ENCODE data around the gene ARID5A.

ARID5A gene

DNA sequence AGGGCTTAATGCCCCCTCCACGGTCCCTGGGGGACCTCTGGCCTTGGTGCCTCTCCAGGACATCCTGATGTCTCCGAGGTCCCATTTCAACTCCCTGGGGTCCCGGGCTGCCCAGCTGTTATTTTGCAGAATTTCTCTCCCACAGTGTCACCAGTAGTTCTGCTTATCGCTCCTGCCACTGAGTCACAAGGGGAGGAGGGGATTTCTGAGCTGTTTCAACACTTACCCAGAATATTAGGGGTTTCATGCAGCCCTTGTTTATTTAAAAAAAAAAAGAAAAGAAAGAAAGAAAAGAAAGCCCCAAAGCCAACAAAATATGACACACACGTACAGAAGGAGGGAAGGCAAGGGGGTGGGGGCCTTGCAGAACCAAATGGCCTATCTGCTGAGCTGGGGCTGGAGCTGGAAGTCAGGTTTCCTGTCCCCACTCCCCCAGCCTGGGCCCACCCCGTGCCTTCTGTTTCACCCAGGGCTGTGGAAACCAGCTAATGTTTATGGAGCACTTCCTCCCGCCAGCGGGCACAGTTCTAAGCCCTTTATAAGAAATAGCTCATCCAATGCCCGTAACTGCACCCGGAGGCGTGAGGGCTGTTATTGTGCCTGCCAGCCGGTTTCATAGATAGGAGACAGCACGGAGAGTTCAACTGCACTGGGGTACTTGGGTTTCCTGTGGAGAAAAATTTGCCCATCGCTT, 8.4 kb upstream of the ARID5A start:
- DNase-seq: peak; percentile 75

DNA sequence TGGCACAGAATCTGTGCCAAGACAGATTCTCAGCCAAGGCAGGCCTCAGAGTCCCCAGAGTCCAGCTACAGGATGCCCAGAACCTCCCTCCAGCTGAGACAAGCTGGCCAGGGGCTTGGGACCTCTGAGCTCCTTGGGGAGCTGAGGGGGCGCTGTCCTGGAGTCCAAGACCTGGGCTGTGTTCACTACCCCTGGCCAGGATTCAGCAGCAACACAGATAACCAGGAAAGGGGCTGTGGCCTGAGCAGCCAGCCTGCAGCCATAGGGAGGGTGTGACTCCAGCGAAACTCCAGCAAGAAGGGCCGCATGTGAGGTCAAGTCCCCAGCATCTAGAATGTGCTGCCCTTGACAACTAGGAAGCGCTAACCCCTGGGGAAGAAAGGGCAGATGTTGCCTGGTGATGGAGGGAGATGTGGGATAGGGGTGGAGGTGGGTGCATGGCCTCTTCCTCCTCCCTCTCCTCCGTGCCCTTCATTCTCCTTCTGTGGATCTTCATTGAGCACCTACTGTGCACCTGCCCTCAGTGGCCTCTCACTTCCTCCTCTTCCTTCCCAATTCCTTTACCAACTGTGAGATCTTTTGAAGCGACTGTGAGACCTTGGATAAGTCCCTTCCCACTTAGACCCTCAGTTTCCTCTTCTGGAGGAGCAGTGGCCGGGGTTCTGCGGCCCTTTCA, 7.7 kb upstream of the ARID5A start:
- DNase-seq: no peak

GRCh38 chr2:96529376-96530143, 7.0 kb upstream of the ARID5A start:
- no peak for DNase-seq

DNA sequence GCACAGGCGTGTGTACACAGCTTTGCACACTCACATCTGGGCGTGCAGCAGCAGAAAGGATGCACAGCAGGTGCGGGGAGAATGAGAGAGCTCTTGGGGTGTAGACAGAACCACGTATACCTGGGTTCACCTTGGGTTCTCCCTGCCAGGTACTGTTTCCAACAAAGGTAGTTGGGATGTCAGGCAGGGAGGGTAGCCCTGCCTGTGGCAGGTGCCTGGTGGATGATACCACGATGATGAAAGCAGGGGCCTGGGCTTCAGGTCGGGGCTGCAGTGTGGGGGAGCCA, 6.5 kb upstream of the ARID5A start:
- no peak for DNase-seq

- no peak for DNase-seq
These were observed 5.8 kb upstream of the ARID5A start for GRCh38 chr2:96530474-96531357.

- DNase-seq: no peak
These were observed 5.2 kb upstream of the ARID5A start for GRCh38 chr2:96531366-96531765.

GRCh38 chr2:96531872-96532505, 4.6 kb upstream of the ARID5A start:
- peak; percentile 94 for DNase-seq

- no peak for DNase-seq
These were observed 3.8 kb upstream of the ARID5A start for GRCh38 chr2:96532641-96533291.

- DNase-seq: peak; percentile 78
These were observed 3.1 kb upstream of the ARID5A start for GRCh38 chr2:96533292-96534073.

GRCh38 chr2:96534141-96534540, 2.4 kb upstream of the ARID5A start:
- DNase-seq: no peak

DNA sequence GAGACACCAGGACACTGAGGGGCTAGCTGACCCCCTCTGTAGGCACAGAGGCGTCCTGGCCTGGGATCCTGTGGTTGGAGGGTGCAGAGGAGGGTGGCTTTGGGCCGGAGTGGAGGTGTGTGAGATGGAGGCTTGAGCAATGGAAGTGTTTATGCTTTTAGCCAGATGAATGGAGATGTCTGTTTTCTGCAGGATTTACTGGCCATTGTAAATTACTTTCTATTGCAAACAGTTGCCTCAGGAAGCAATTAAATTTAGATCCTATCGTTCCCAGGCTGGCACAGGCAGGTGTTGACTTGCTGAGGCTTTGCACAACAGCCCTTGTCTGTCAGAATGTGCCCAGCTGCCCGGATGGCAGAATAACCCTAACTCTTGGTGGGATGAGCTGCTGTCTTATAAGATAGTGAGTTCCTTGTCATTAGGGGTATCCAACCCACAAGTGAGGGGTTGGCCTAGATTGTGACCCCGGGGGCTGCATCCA, 1.8 kb upstream of the ARID5A start:
- no peak for DNase-seq

- no peak for DNase-seq
These were observed 1.2 kb upstream of the ARID5A start for GRCh38 chr2:96535331-96535730.

- no peak for DNase-seq
These were observed 648 bp downstream of the ARID5A start for GRCh38 chr2:96537066-96537733.

GRCh38 chr2:96537734-96538486, 1.4 kb downstream of the ARID5A start:
- no peak for DNase-seq

- no peak for DNase-seq
These were observed 2.1 kb downstream of the ARID5A start for GRCh38 chr2:96538487-96539214.

GRCh38 chr2:96539215-96539920, 2.8 kb downstream of the ARID5A start:
- DNase-seq: no peak

DNA sequence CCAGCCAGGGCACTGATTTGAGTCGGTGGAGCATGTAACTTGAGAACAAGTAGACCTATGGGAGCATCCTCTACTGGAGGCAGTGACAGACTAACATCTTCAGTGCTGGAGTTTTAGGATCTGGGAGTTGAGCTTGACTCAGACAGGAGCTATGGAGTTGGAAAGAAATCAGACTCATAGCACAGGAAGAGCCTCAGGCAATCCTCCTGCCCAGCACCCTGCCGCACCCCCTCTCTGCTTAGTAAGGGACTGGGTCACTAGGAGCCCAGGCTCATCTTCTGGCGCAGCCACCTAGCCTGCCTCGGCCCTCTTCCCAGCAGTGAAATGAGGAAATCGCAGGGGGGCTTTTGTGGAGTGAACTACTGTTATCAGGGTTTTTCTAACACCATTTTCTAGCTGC, 3.6 kb downstream of the ARID5A start:
- DNase-seq: no peak

DNA sequence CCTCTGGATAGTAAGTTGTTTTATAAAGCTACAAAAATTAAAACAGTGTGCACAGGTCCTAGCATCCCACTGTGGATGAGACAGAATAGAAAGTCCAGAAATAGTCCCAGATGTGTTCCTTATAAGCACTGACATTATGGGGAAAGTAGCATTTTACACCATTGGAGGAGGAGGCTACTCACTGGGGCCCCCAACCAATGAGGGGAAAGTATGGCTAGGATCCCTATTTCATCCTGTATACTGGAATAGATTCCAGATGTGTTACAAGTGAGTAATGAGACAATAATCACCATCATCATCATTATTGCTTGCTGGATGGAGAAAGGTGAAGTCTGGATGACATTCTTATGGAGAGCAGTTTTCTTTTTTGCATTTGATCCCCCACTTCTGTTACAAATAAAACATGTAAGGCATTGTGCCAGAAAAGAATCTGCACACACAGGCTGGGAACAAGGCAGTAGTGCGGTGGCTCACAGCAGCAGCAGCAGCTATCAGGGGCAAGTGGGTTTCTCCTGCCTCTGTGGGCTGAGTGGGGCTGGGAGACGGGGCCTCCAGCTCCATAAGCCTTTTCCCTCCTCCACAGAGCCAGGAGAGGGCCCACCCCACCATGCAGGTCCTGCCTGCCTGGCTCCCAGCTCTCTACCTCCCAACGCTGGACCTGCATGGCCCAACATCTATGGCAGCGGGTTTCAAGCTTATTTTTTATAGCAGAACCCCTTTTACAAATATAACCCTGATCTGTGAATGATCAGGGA, 5.0 kb downstream of the ARID5A start:
- no peak for DNase-seq

All from left hindlimb (tissue), 1 donor.